Measurements from ENCODE around the gene CCDC190. TPM values are rescaled to one million over a fixed set of nuclear protein-coding genes. Genes with fewer than 3 reads are reported as not detected.
"Not testable (repeated sequence)": the region's sequence is repeated elsewhere in the genome, so short reads cannot be mapped to it uniquely, and the experiment has no call there.

CCDC190 gene
- total and polyA plus RNA-seq, 2 experiments from 2014 or later, result not detected

DNA sequence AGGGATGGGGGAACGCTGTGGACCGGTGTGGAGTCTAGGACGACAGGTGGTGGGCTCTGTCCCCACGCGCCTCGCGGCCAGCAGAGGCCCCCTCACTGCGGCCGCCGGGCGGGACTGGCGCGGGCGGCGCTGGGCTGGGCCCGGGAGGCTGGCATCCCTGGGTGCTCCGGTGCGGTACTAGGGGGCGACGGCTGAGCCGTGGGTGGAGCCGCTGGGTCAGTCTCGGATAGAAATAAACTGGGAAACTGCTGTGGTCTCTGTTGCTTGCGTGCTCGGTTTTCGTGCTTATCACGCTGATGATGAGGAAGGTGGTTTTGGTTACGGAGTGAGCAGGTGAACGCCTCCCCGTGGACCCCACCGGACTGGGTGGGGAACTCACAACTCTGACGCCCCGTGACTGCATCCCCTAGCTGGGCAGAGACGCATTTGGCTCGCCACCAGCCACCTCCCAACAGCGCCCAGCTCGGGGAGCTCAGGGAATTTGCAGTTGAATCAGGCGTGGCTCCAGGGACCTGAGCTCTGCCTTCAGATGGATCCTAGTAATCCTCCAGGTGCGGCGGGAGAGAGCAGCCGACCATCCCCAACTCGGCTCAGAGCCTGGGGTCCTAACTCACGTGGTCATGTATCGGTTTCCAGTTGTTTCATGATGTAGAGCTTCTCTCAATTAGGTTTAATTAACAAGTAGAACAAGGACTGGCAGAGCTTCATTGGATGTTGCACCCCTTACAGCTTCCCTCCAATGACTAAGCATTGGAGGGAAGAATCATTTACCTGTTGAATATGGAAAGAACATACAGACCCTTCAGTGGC, 38.4 kb downstream of the CCDC190 start:
- H3K36me3 ChIP-seq (ENCODE audit: low read depth), result no peaks in the 10 kb centered on the region
- peak; percentile 34 for DNase-seq
- WGBS, 2 experiments (ENCODE audit: low coverage in 1 of 2, low lambda C conversion rate in 2 of 2, missing lambda C conversion rate in 2 of 2), result 10 to 15% methylated on average over 39 to 44 of the region's 44 CpGs
- no peaks in the 10 kb centered on the region for H4K20me1 ChIP-seq (ENCODE audit: insufficient read depth)
- no peak for TF ChIP-seq EZH2phosphoT487 (IDR thresholded peaks at IDR 0.05; ENCODE audit: insufficient read depth, low read depth)
- TF ChIP-seq EZH2 (IDR thresholded peaks at IDR 0.05; ENCODE audit: insufficient read depth, poor library complexity, severe bottlenecking), result no peak
- no peaks in the 10 kb centered on the region for H3K9me2 ChIP-seq (ENCODE audit: insufficient read depth)
- no peak overlapping the region for H3K27ac ChIP-seq
- H3K4me3 ChIP-seq, result peak overlapping the region; percentile 73
- H2AFZ ChIP-seq, result peak overlapping the region; percentile 84
- peak overlapping the region; percentile 22 for H3K9ac ChIP-seq
- H3K9me3 ChIP-seq (ENCODE audit: low read depth), result no peaks in the 10 kb centered on the region
- in situ Hi-C loops (cut with MboI), result loop anchor here (25.0 kb wide), 1 partner anchor 460 kb away; no protein-coding TSS in a partner anchor
- H3K4me2 ChIP-seq (ENCODE audit: unreplicated experiment), result peak overlapping the region; percentile 87
- no peaks in the 10 kb centered on the region for H3K79me2 ChIP-seq (ENCODE audit: insufficient read depth)
- peaks cover 4% of the 10 kb centered on the region; the same call in 1 of the 2 replicates for H3K4me1 ChIP-seq (ENCODE audit: insufficient read depth)
- no peaks in the 10 kb centered on the region for H3K27me3 ChIP-seq (replicated peaks; ENCODE audit: insufficient read depth)
- H3F3A ChIP-seq (ENCODE audit: insufficient read depth), result 0 out of 2 replicates have a peak, but pooled peaks cover 4% of the 10 kb centered on the region

GRCh38 chr1:162818666-162819065, 42.3 kb downstream of the CCDC190 start:
- H3F3A ChIP-seq (ENCODE audit: insufficient read depth); H3K79me2 ChIP-seq (ENCODE audit: insufficient read depth); H3K9me2 ChIP-seq (ENCODE audit: insufficient read depth); H3K4me1 ChIP-seq (ENCODE audit: insufficient read depth); H3K4me3 ChIP-seq; H3K27me3 ChIP-seq (replicated peaks; ENCODE audit: insufficient read depth); H4K20me1 ChIP-seq (ENCODE audit: insufficient read depth); H3K9me3 ChIP-seq (ENCODE audit: low read depth); H3K4me2 ChIP-seq (ENCODE audit: unreplicated experiment); H3K9ac ChIP-seq; H2AFZ ChIP-seq; H3K27ac ChIP-seq; DNase-seq; H3K36me3 ChIP-seq (ENCODE audit: low read depth): not testable (repeated sequence)
- WGBS, 2 experiments (ENCODE audit: low coverage in 1 of 2, low lambda C conversion rate in 2 of 2, missing lambda C conversion rate in 2 of 2), result 91 to 95% methylated on average over 1 of the region's 1 CpG
- in situ Hi-C loops (cut with MboI), result loop anchor here (25.0 kb wide), 1 partner anchor 456 kb away; no protein-coding TSS in a partner anchor

DNA sequence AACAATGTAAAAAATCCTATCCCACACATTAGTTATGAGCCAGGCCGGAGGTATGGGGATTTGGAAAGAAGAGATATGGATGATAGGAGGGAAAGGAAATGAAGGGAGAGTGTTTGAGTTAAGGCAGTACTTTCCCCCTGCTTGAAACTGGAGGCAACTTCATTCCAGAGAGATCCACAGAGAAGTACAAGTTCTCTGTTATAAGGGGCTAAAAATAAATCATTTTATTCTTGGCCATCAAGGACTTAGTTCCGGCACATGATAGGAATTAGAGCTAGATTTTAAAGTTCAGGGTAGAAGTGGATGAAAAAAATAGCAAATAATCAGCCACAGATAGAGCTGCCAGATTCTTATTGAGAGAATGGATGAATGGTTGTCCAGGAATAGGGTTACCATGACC, 42.8 kb downstream of the CCDC190 start:
- not testable (repeated sequence) for H3K9ac ChIP-seq; H4K20me1 ChIP-seq (ENCODE audit: insufficient read depth); DNase-seq; H3K4me3 ChIP-seq; H3K27me3 ChIP-seq (replicated peaks; ENCODE audit: insufficient read depth); H2AFZ ChIP-seq; H3K27ac ChIP-seq; H3F3A ChIP-seq (ENCODE audit: insufficient read depth); H3K79me2 ChIP-seq (ENCODE audit: insufficient read depth); H3K9me2 ChIP-seq (ENCODE audit: insufficient read depth); H3K36me3 ChIP-seq (ENCODE audit: low read depth); H3K4me2 ChIP-seq (ENCODE audit: unreplicated experiment); H3K4me1 ChIP-seq (ENCODE audit: insufficient read depth); H3K9me3 ChIP-seq (ENCODE audit: low read depth)
- WGBS, 2 experiments (ENCODE audit: low coverage in 1 of 2, low lambda C conversion rate in 2 of 2, missing lambda C conversion rate in 2 of 2), result 95% methylated on average over 2 of the region's 2 CpGs
- in situ Hi-C loops (cut with MboI), result loop anchor here (25.0 kb wide), 1 partner anchor 456 kb away; no protein-coding TSS in a partner anchor

- not testable (repeated sequence) for H2AFZ ChIP-seq; H3K79me2 ChIP-seq (ENCODE audit: insufficient read depth); H3K9ac ChIP-seq; H3F3A ChIP-seq (ENCODE audit: insufficient read depth); H3K27ac ChIP-seq; H3K9me3 ChIP-seq (ENCODE audit: low read depth); H3K4me1 ChIP-seq (ENCODE audit: insufficient read depth); H3K27me3 ChIP-seq (replicated peaks; ENCODE audit: insufficient read depth); H3K4me2 ChIP-seq (ENCODE audit: unreplicated experiment); H4K20me1 ChIP-seq (ENCODE audit: insufficient read depth); H3K36me3 ChIP-seq (ENCODE audit: low read depth); DNase-seq; H3K9me2 ChIP-seq (ENCODE audit: insufficient read depth); H3K4me3 ChIP-seq
- 100% methylated on average over 2 of the region's 2 CpGs for WGBS, 2 experiments (ENCODE audit: low coverage in 1 of 2, low lambda C conversion rate in 2 of 2, missing lambda C conversion rate in 2 of 2)
- in situ Hi-C loops (cut with MboI), result loop anchor here (25.0 kb wide), 1 partner anchor 450 kb away; no protein-coding TSS in a partner anchor
Measured at GRCh38 chr1:162812357-162812756, 48.6 kb downstream of the CCDC190 start.

DNA sequence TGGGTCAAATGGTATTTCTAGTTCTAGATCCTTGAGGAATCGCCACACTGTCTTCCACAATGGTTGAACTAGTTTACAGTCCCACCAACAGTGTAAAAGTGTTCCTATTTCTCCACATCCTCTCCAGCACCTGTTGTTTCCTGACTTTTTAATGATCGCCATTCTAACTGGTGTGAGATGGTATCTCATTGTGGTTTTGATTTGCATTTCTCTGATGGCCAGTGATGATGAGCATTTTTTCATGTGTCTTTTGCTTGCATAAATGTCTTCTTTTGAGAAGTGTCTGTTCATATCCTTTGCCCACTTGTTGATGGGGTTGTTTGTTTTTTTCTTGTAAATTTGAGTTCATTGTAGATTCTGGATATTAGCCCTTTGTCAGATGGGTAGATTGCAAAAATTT, 53.5 kb downstream of the CCDC190 start:
- in situ Hi-C loops (cut with MboI), result loop anchor here (25.0 kb wide), 1 partner anchor 445 kb away; no protein-coding TSS in a partner anchor
- not testable (repeated sequence) for H3K4me2 ChIP-seq (ENCODE audit: unreplicated experiment); H3K4me3 ChIP-seq; H3K79me2 ChIP-seq (ENCODE audit: insufficient read depth); H3K27ac ChIP-seq; H4K20me1 ChIP-seq (ENCODE audit: insufficient read depth); H2AFZ ChIP-seq; H3K9ac ChIP-seq; H3K4me1 ChIP-seq (ENCODE audit: insufficient read depth); H3K36me3 ChIP-seq (ENCODE audit: low read depth); H3F3A ChIP-seq (ENCODE audit: insufficient read depth); H3K9me2 ChIP-seq (ENCODE audit: insufficient read depth); H3K27me3 ChIP-seq (replicated peaks; ENCODE audit: insufficient read depth); H3K9me3 ChIP-seq (ENCODE audit: low read depth); DNase-seq
- WGBS, 2 experiments (ENCODE audit: low coverage in 1 of 2, low lambda C conversion rate in 2 of 2, missing lambda C conversion rate in 2 of 2), result 88 to 95% methylated on average over 1 to 2 of the region's 2 CpGs

Other genes with a start within 250 kb of the CCDC190 start
- gene DDR2, start 228.7 kb downstream of the CCDC190 start, total RNA-seq (2014; rRNA removed; shearing (Covaris generic)), result 194 and 196 TPM in 2 replicates
- gene DDR2, start 228.7 kb downstream of the CCDC190 start, polyA plus RNA-seq (2016; fragmentation: Nextera tagmentation; extraction: Ambion mirVana), result 94.7 and 96.1 TPM in 2 replicates
- gene HSD17B7, start 70.5 kb downstream of the CCDC190 start, total RNA-seq (2014; rRNA removed; shearing (Covaris generic)), result 5.5 and 7.7 TPM in 2 replicates
- gene HSD17B7, start 70.5 kb downstream of the CCDC190 start, polyA plus RNA-seq (2016; fragmentation: Nextera tagmentation; extraction: Ambion mirVana), result 4.0 and 4.6 TPM in 2 replicates
- 27.9 and 42.9 TPM in 2 replicates for gene RGS4, start 208.2 kb upstream of the CCDC190 start, total RNA-seq (2014; rRNA removed; shearing (Covaris generic))
- 11.2 and 13.3 TPM in 2 replicates for gene RGS4, start 208.2 kb upstream of the CCDC190 start, polyA plus RNA-seq (2016; fragmentation: Nextera tagmentation; extraction: Ambion mirVana)

Data from GM23248 (cell line).